B cell (primary cell): Measurements from ENCODE around the gene DDR1. TPM values are rescaled to one million over a fixed set of nuclear protein-coding genes. Genes with fewer than 3 reads are reported as not detected.

Experiments
- ATAC-seq: fragments of 200-7000 bp; cut with Tn5 transposase; one replicate; pipeline ENCODE4 v1.10.0; 2021; ENCODE audit warnings: low read depth, mild to moderate bottlenecking, moderate number of reproducible peaks, moderate library complexity
- CTCF ChIA-PET: fragments of 350-600 bp; sonication (Branson Sonifier 250); formaldehyde crosslinking; loops from one replicate; lab custom pipeline; 2021; ENCODE audit warnings: antibody characterized with exemption, inconsistent platforms; lab: Charles Lee
- POLR2A ChIA-PET: fragments of 350-600 bp; sonication (Branson Sonifier 250); formaldehyde crosslinking; loops from one replicate; lab custom pipeline; 2021; ENCODE audit warnings: antibody characterized with exemption; lab: Charles Lee
- DNase-seq: peaks from one replicate; pipeline ENCODE4 v3.0.0; 2013
- H2AFZ ChIP-seq: 2 replicates; pipeline ENCODE4 v1.6.1; 2012; ENCODE audit warnings: mild to moderate bottlenecking, low read depth, low read length; ENCODE audit not compliant: insufficient read depth, poor library complexity, severe bottlenecking
- H3K27ac ChIP-seq, 2 donors: 1 replicate in 1 of 2; 2 replicates in 1 of 2; pipeline ENCODE4 v1.5.1; 2012 to 2013; ENCODE audit warnings: low read length in 2 of 2, mild to moderate bottlenecking in 2 of 2, moderate library complexity in 1 of 2
- H3K27me3 ChIP-seq, 4 experiments: fragments of 200-600 bp in 1 of 4; sonication (generic) in 1 of 4; replicated peaks in 1 of 4; 1 replicate in 2 of 4; 2 replicates in 2 of 4; pipeline versions ENCODE4 v1.6.1 to v1.7.0; 2013 to 2016; ENCODE audit warnings: low read length in 3 of 4, mild to moderate bottlenecking in 2 of 4, mixed read lengths in 1 of 4, moderate library complexity in 1 of 4; ENCODE audit not compliant: insufficient read depth in 4 of 4, control insufficient read depth in 3 of 4; ENCODE audit errors: control extremely low read depth in 1 of 4
- H3K36me3 ChIP-seq, 2 experiments: replicated peaks in 1 of 2; 1 replicate in 1 of 2; 2 replicates in 1 of 2; pipeline versions ENCODE4 v1.6.1 to v1.7.1; 2013; ENCODE audit warnings: low read length in 1 of 2; ENCODE audit not compliant: insufficient read depth in 2 of 2, control insufficient read depth in 1 of 2; ENCODE audit errors: control extremely low read depth in 1 of 2, extremely low read depth in 1 of 2
- H3K4me1 ChIP-seq, 2 donors: fragments of 200-600 bp in 1 of 2; sonication (generic) in 1 of 2; 1 replicate in 1 of 2; 2 replicates in 1 of 2; pipeline versions ENCODE4 v1.5.1 to v1.6.1; 2013 to 2017; ENCODE audit warnings: low read length in 2 of 2; ENCODE audit not compliant: control insufficient read depth in 2 of 2, insufficient read depth in 2 of 2
- H3K4me2 ChIP-seq: replicated peaks from 2 replicates; pipeline ENCODE3; 2012; ENCODE audit warnings: mild to moderate bottlenecking, low read depth, low read length; ENCODE audit not compliant: poor library complexity, severe bottlenecking
- H3K4me3 ChIP-seq, 5 experiments: fragments of 200-600 bp in 1 of 5; sonication (generic) in 1 of 5; 1 replicate in 3 of 5; 2 replicates in 2 of 5; pipeline versions ENCODE4 v1.5.1 to v1.7.0; 2011 to 2016; ENCODE audit warnings: low read length in 4 of 5, mild to moderate bottlenecking in 4 of 5, low read depth in 2 of 5, control low read depth in 1 of 5, moderate library complexity in 1 of 5; ENCODE audit not compliant: insufficient read depth in 1 of 5; ENCODE audit errors: control extremely low read depth in 1 of 5, extremely low read depth in 1 of 5
- H3K79me2 ChIP-seq: fragments of 200-600 bp; sonication (generic); one replicate; pipeline ENCODE4 v1.6.0; 2016; ENCODE audit warnings: low read length; ENCODE audit not compliant: control insufficient read depth, insufficient read depth
- H3K9ac ChIP-seq: fragments of 200-600 bp; sonication (generic); 2 replicates; pipeline ENCODE4 v1.6.1; 2017; ENCODE audit warnings: mild to moderate bottlenecking, low read length, moderate library complexity
- H3K9me3 ChIP-seq, 3 donors: one replicate each; pipeline versions ENCODE4 v1.6.1 to v1.7.1; 2013; ENCODE audit warnings: low read length in 2 of 3; ENCODE audit not compliant: control insufficient read depth in 2 of 3, insufficient read depth in 1 of 3; ENCODE audit errors: control extremely low read depth in 1 of 3
- H4K20me1 ChIP-seq: 2 replicates; pipeline ENCODE4 v1.6.0; 2012; ENCODE audit warnings: mild to moderate bottlenecking, low read length; ENCODE audit not compliant: insufficient read depth, control insufficient read depth, poor library complexity, severe bottlenecking
- H3K27ac Mint-ChIP-seq: one replicate; pipeline ENCODE4 v1.8.0; 2021; ENCODE audit warnings: mixed read lengths
- H3K27me3 Mint-ChIP-seq: one replicate; pipeline ENCODE4 v1.8.0; 2021; ENCODE audit warnings: mixed read lengths
- H3K4me1 Mint-ChIP-seq: one replicate; pipeline ENCODE4 v1.8.0; 2021; ENCODE audit warnings: mixed read lengths
- H3K4me3 Mint-ChIP-seq: one replicate; pipeline ENCODE4 v1.8.0; 2021; ENCODE audit warnings: mixed read lengths
- H3K9me3 Mint-ChIP-seq: one replicate; pipeline ENCODE4 v1.8.0; 2022; ENCODE audit warnings: mixed read lengths; ENCODE audit not compliant: insufficient read depth
- EZH2 ChIP-seq: IDR thresholded peaks from 2 replicates; pipeline ENCODE4 v1.6.1; 2012; ENCODE audit warnings: borderline replicate concordance, low read depth, mild to moderate bottlenecking, moderate library complexity, low read length; ENCODE audit not compliant: insufficient read depth, poor library complexity, severe bottlenecking
- WGBS: methylation state at CpG from one replicate; pipeline ENCODE4 v1.1.5; 2013; ENCODE audit warnings: missing lambda C conversion rate; ENCODE audit not compliant: insufficient coverage; 5-methylcytosine and 5-hydroxymethylcytosine counted together
- intact Hi-C: fragments of 100-400 bp; cut with micrococcal nuclease; formaldehyde crosslinking; loops from one replicate; pipeline ENCODE4 v1.10.0; 2022
- polyA plus RNA-seq: library from polyadenylated mRNA; depleted of rRNA; stranded (reverse); fragments of >200 nt; gene quantifications from 2 replicates; pipeline ENCODE4 v1.2.3, GENCODE V29; 2012
- total RNA-seq, 2 donors: library from RNA; stranded (reverse); fragments of 120-200 nt in 1 of 2; gene quantifications; 1 replicate in 1 of 2; 2 replicates in 1 of 2; pipeline versions ENCODE4 v1.2.3 to v1.2.4, GENCODE V29; 2013 to 2022
- TF ChIP-seq, protein P1 (sequence below): fragments of 200-600 bp; IDR thresholded peaks from one replicate; pipeline ENCODE4 v1.8.0; 2022; ENCODE audit warnings: antibody characterized with exemption, mild to moderate bottlenecking

DDR1 gene
- total and polyA plus RNA-seq, 2 donors (not counting 1 experiment from before 2014, with no cell fraction given) = 28.8 to 61.7 TPM

DNA sequence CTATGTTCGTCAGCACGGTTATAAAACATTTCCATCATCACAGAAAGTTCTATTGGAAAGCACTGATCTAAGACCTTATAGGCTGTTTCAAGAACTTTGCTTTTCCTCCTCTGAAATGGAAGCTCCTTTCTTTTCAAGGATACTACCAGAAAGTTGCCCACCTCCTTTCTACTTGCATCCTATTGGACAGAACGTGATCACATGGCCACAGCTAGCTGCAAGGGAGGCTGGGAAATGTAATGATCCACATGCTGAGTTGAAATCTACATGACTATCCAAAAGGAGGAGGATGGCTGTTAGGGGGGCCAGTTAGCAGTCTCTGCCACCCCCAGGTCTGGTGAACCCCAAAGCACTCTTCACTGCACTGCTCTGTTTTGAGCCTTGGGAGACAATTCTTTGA, 44.4 kb downstream of the DDR1 start:
- intact Hi-C loops = no loop called here
- Histone ChIP-seq H3K27me3 (no peaks in the 10 kb centered on the region), H4K20me1 (no peaks in the 10 kb centered on the region), H3K4me2 (no peak overlapping the region), H2AFZ (no peak overlapping the region), H3K9me3 (peaks cover 0 to 11% (median 6%) of the 10 kb centered on the region in 3 donors), H3K4me3 (no peak overlapping the region), H3K27ac (no peak overlapping the region), H3K36me3 (peaks cover 2 to 16% of the 10 kb centered on the region in 2 experiments), H3K79me2 (no peaks in the 10 kb centered on the region), H3K4me1 (no peaks in the 10 kb centered on the region), H3K9ac (no peak overlapping the region)
- DNase-seq = no peak
- ATAC-seq = no peak
- H3K27me3 Mint-ChIP-seq = peaks cover 4% of the 10 kb centered on the region
- ChIA-PET CTCF (interaction anchor here (1.4 kb wide), 1 partner anchor 13 kb away, joined by 3 read pairs; no protein-coding TSS in a partner anchor), POLR2A (no interaction called here)
- H3K9me3 Mint-ChIP-seq = peaks cover 6% of the 10 kb centered on the region
- 100% methylated on average over 1 of the region's 3 CpGs for WGBS
- no peak overlapping the region for H3K27ac Mint-ChIP-seq
- no peaks in the 10 kb centered on the region for H3K4me1 Mint-ChIP-seq
- TF ChIP-seq, protein P1, sequence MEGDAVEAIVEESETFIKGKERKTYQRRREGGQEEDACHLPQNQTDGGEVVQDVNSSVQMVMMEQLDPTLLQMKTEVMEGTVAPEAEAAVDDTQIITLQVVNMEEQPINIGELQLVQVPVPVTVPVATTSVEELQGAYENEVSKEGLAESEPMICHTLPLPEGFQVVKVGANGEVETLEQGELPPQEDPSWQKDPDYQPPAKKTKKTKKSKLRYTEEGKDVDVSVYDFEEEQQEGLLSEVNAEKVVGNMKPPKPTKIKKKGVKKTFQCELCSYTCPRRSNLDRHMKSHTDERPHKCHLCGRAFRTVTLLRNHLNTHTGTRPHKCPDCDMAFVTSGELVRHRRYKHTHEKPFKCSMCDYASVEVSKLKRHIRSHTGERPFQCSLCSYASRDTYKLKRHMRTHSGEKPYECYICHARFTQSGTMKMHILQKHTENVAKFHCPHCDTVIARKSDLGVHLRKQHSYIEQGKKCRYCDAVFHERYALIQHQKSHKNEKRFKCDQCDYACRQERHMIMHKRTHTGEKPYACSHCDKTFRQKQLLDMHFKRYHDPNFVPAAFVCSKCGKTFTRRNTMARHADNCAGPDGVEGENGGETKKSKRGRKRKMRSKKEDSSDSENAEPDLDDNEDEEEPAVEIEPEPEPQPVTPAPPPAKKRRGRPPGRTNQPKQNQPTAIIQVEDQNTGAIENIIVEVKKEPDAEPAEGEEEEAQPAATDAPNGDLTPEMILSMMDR = no peak
- TF ChIP-seq EZH2 = no peak
- H3K4me3 Mint-ChIP-seq = no peak overlapping the region

DNA sequence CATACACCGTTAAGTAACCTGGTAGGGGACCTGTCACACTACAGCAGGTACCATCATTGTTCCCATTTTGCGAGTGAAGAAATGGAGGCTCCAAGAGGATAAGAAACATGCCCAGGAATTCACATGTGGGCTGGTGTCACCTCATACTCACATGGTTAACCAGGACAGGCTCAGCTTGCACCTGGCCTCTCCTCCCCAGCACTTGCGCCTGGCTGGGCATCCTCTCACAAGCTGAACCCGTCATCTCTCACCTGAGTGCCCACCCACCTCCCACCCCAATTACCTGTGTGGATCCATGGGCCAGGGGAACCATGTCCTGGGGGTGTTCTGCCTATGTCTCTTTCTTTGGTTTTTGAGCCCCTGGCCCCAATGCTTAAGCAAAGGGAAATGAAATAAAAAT, 46.2 kb downstream of the DDR1 start:
- no peak overlapping the region for H2AFZ ChIP-seq
- H3K9me3 ChIP-seq = peaks cover 0 to 11% (median 6%) of the 10 kb centered on the region in 3 donors
- no peaks in the 10 kb centered on the region for H4K20me1 ChIP-seq
- no peak overlapping the region for H3K27ac ChIP-seq
- no peak overlapping the region for H3K4me3 ChIP-seq
- H3K79me2 ChIP-seq = no peaks in the 10 kb centered on the region
- H3K27me3 ChIP-seq = peaks cover 0 to 3% (median under 1%) of the 10 kb centered on the region in 4 experiments
- H3K9ac ChIP-seq = no peak overlapping the region
- DNase-seq (no peak), ATAC-seq (no peak)
- peaks cover 6% of the 10 kb centered on the region for H3K9me3 Mint-ChIP-seq
- no peak overlapping the region for H3K27ac Mint-ChIP-seq
- intact Hi-C loops = no loop called here
- 100% methylated on average over 2 of the region's 4 CpGs for WGBS
- no peak overlapping the region for H3K4me3 Mint-ChIP-seq
- peaks cover 11% of the 10 kb centered on the region for H3K27me3 Mint-ChIP-seq
- peaks cover 2 to 12% of the 10 kb centered on the region in 2 experiments for H3K36me3 ChIP-seq
- H3K4me2 ChIP-seq = no peak overlapping the region
- ChIA-PET POLR2A (no interaction called here), CTCF (no interaction called here)
- H3K4me1 ChIP-seq = no peaks in the 10 kb centered on the region
- TF ChIP-seq EZH2 = no peak
- TF ChIP-seq, protein P1 = no peak
- no peaks in the 10 kb centered on the region for H3K4me1 Mint-ChIP-seq
